Activated CD8-positive, alpha-beta memory T cell treated with anti-CD3 and anti-CD28 coated beads, Interleukin-2, amount 50 U/mL, for 24 hours (primary cell): Measurements from ENCODE around the gene MIPEP.
"Not testable (repeated sequence)": the region's sequence is repeated elsewhere in the genome, so short reads cannot be mapped to it uniquely, and the experiment has no call there.

Experiments
- DNase-seq: peaks from one replicate; pipeline ENCODE4 v3.0.0-alpha.2; 2020; ENCODE audit errors: extremely low read depth

The MIPEP gene

GRCh38 chr13:23776698-23777574, 112.3 kb downstream of the MIPEP start:
- DNase-seq = no peak

GRCh38 chr13:23772717-23773116, 116.5 kb downstream of the MIPEP start:
- DNase-seq = no peak

- DNase-seq = no peak
Observed at GRCh38 chr13:23771956-23772355, 117.2 kb downstream of the MIPEP start.

GRCh38 chr13:23771552-23771951, 117.6 kb downstream of the MIPEP start:
- no peak for DNase-seq

- DNase-seq = no peak
Observed at GRCh38 chr13:23770973-23771372, 118.2 kb downstream of the MIPEP start.

- no peak for DNase-seq
Observed at GRCh38 chr13:23770428-23770827, 118.8 kb downstream of the MIPEP start.

GRCh38 chr13:23769401-23769800, 119.8 kb downstream of the MIPEP start:
- DNase-seq = no peak

- no peak for DNase-seq
Observed at GRCh38 chr13:23767838-23768237, 121.4 kb downstream of the MIPEP start.

GRCh38 chr13:23766939-23767338, 122.3 kb downstream of the MIPEP start:
- no peak for DNase-seq

- DNase-seq = no peak
Observed at GRCh38 chr13:23766283-23766682, 122.9 kb downstream of the MIPEP start.

GRCh38 chr13:23765531-23765930, 123.7 kb downstream of the MIPEP start:
- DNase-seq = no peak

GRCh38 chr13:23763318-23763717, 125.9 kb downstream of the MIPEP start:
- no peak for DNase-seq

GRCh38 chr13:23761760-23762159, 127.4 kb downstream of the MIPEP start:
- not testable (repeated sequence) for DNase-seq

GRCh38 chr13:23760000-23760399, 129.2 kb downstream of the MIPEP start:
- DNase-seq = no peak

- DNase-seq = no peak
Observed at GRCh38 chr13:23758798-23759527, 130.2 kb downstream of the MIPEP start.

- no peak for DNase-seq
Observed at GRCh38 chr13:23754997-23755396, 134.2 kb downstream of the MIPEP start.

GRCh38 chr13:23754506-23754905, 134.7 kb downstream of the MIPEP start:
- DNase-seq = no peak

- no peak for DNase-seq
Observed at GRCh38 chr13:23753458-23753857, 135.7 kb downstream of the MIPEP start.

- DNase-seq = no peak
Observed at GRCh38 chr13:23752111-23753001, 136.8 kb downstream of the MIPEP start.

GRCh38 chr13:23751195-23751594, 138.0 kb downstream of the MIPEP start:
- DNase-seq = no peak

GRCh38 chr13:23750383-23751121, 138.6 kb downstream of the MIPEP start:
- DNase-seq = no peak
